DOHH2 (cell line): Measurements from ENCODE around the gene NEK4.

ENCODE experiments used
- H3F3A ChIP-seq: fragments of 200-600 bp; sonication (generic), shearing (Covaris generic); 2 replicates; pipeline ENCODE4 v1.6.0; 2016; ENCODE audit warnings: antibody characterized with exemption, mild to moderate bottlenecking; ENCODE audit not compliant: control insufficient read depth, insufficient read depth
- H3K27ac ChIP-seq: fragments of 200-600 bp; sonication (generic); 2 replicates; pipeline ENCODE4 v1.5.1; 2014; ENCODE audit warnings: low read depth, mild to moderate bottlenecking, low read length, moderate library complexity
- H3K27me3 ChIP-seq: fragments of 200-600 bp; sonication (generic); 2 replicates; pipeline ENCODE4 v1.6.1; 2014; ENCODE audit warnings: mild to moderate bottlenecking, low read length, mixed read lengths; ENCODE audit not compliant: control insufficient read depth
- H3K36me3 ChIP-seq: fragments of 200-600 bp; sonication (generic); 2 replicates; pipeline ENCODE4 v1.6.1; 2014; ENCODE audit warnings: mild to moderate bottlenecking, low read length, moderate library complexity, mixed read lengths; ENCODE audit not compliant: control insufficient read depth
- H3K4me1 ChIP-seq: fragments of 200-600 bp; sonication (generic); 2 replicates; pipeline ENCODE4 v1.6.1; 2014; ENCODE audit warnings: mild to moderate bottlenecking, low read length, mixed read lengths; ENCODE audit not compliant: control insufficient read depth
- H3K4me2 ChIP-seq: fragments of 200-600 bp; sonication (generic); 2 replicates; pipeline ENCODE4 v1.6.0; 2014; ENCODE audit warnings: mild to moderate bottlenecking, low read length, moderate library complexity
- H3K4me3 ChIP-seq: fragments of 200-600 bp; sonication (generic); 2 replicates; pipeline ENCODE4 v1.5.1; 2014; ENCODE audit warnings: mild to moderate bottlenecking, low read length, mixed read lengths
- H3K79me2 ChIP-seq: fragments of 200-600 bp; sonication (generic); 2 replicates; pipeline ENCODE4 v1.6.1; 2014; ENCODE audit warnings: mild to moderate bottlenecking, low read length, mixed read lengths; ENCODE audit not compliant: control insufficient read depth
- H3K9me2 ChIP-seq: fragments of 200-600 bp; sonication (generic); replicated peaks from 2 replicates; pipeline ENCODE4 v1.6.1; 2014; ENCODE audit warnings: mild to moderate bottlenecking, low read length, mixed read lengths; ENCODE audit not compliant: control insufficient read depth
- H3K9me3 ChIP-seq: fragments of 200-600 bp; sonication (generic); 2 replicates; pipeline ENCODE4 v1.6.1; 2014; ENCODE audit warnings: antibody characterized with exemption, low read length, mixed read lengths; ENCODE audit not compliant: control insufficient read depth, insufficient read depth
- H4K20me1 ChIP-seq: fragments of 200-600 bp; sonication (generic); 2 replicates; pipeline ENCODE4 v1.6.0; 2014; ENCODE audit warnings: low read depth, mild to moderate bottlenecking, antibody characterized with exemption, low read length, moderate library complexity; ENCODE audit not compliant: control insufficient read depth, insufficient read depth
- CTCF ChIP-seq: fragments of 200-600 bp; sonication (generic); IDR thresholded peaks from one replicate; pipeline ENCODE4 v1.5.1; 2014; ENCODE audit warnings: antibody characterized with exemption, mild to moderate bottlenecking, low read depth, low read length; ENCODE audit not compliant: poor library complexity, severe bottlenecking
- EZH2phosphoT487 ChIP-seq: fragments of 200-600 bp; sonication (generic); IDR thresholded peaks from 2 replicates; pipeline ENCODE4 v1.6.1; 2017; ENCODE audit warnings: borderline replicate concordance, mild to moderate bottlenecking, antibody characterized with exemption, low read length, moderate library complexity, mixed read lengths

The NEK4 gene

GRCh38 chr3:52752045-52752660, 18.6 kb downstream of the NEK4 start:
- H3K36me3 ChIP-seq: peaks cover 64% of the 10 kb centered on the region

GRCh38 chr3:52743721-52744120, 27.0 kb downstream of the NEK4 start:
- Histone ChIP-seq H3K36me3 (peaks cover 72% of the 10 kb centered on the region), H3K4me2 (no peak overlapping the region), H3K27ac (no peak overlapping the region), H3F3A (0 out of 2 replicates have a peak, but pooled peaks cover 2% of the 10 kb centered on the region), H3K9me3 (no peaks in the 10 kb centered on the region), H3K79me2 (no peaks in the 10 kb centered on the region), H3K4me1 (no peaks in the 10 kb centered on the region), H3K27me3 (no peaks in the 10 kb centered on the region), H4K20me1 (no peaks in the 10 kb centered on the region), H3K4me3 (no peak overlapping the region), H3K9me2 (no peaks in the 10 kb centered on the region)
- no peak for TF ChIP-seq EZH2phosphoT487
- no peak for TF ChIP-seq CTCF

More at GRCh38 chr3:52752045-52752660, 18.6 kb downstream of the NEK4 start:
- Histone ChIP-seq H3K4me2 (no peak overlapping the region), H3K4me1 (no peaks in the 10 kb centered on the region), H3K9me3 (no peaks in the 10 kb centered on the region), H3K79me2 (no peaks in the 10 kb centered on the region), H3K27me3 (no peaks in the 10 kb centered on the region), H3K27ac (no peak overlapping the region), H3K9me2 (no peaks in the 10 kb centered on the region), H3K4me3 (no peak overlapping the region), H3F3A (no peaks in the 10 kb centered on the region), H4K20me1 (no peaks in the 10 kb centered on the region)
- TF ChIP-seq EZH2phosphoT487 (no peak), CTCF (no peak)

GRCh38 chr3:52743152-52743551, 27.6 kb downstream of the NEK4 start:
- TF ChIP-seq CTCF (no peak), EZH2phosphoT487 (no peak)
- Histone ChIP-seq H3K36me3 (peaks cover 69% of the 10 kb centered on the region), H3K27me3 (no peaks in the 10 kb centered on the region), H3F3A (0 out of 2 replicates have a peak, but pooled peaks cover 2% of the 10 kb centered on the region), H3K27ac (no peak overlapping the region), H3K9me2 (no peaks in the 10 kb centered on the region), H4K20me1 (no peaks in the 10 kb centered on the region), H3K4me2 (no peak overlapping the region), H3K9me3 (no peaks in the 10 kb centered on the region), H3K4me1 (no peaks in the 10 kb centered on the region), H3K4me3 (no peak overlapping the region), H3K79me2 (no peaks in the 10 kb centered on the region)
